Measurements from ENCODE around the gene REV3L. TPM values are rescaled to one million over a fixed set of nuclear protein-coding genes. Genes with fewer than 3 reads are reported as not detected.

REV3L gene
- polyA plus RNA-seq, 1 experiment, result 19.1 TPM

GRCh38 chr6:111527367-111527766 lies 44.3 kb upstream of the REV3L start:
- ChIA-PET POLR2A (no interaction called here), CTCF (interaction anchor here (0.8 kb wide), 1 partner anchor 40 kb away, joined by 4 read pairs; no protein-coding TSS in a partner anchor)
- Histone ChIP-seq H3K4me3 (ENCODE audit: low read depth, low read length) (no peak overlapping the region), H3K36me3 (ENCODE audit: control insufficient read depth, insufficient read depth, low read length) (no peaks in the 10 kb centered on the region; the same call in 1 of the 2 replicates), H3K27me3 (ENCODE audit: control insufficient read depth, insufficient read depth, low read length) (no peaks in the 10 kb centered on the region)
- DNase-seq (ENCODE audit: low read depth), result no peak
- TF ChIP-seq CTCF (IDR thresholded peaks at IDR 0.05; ENCODE audit: insufficient read depth, low read depth, low read length), result no peak

- H3K27me3 ChIP-seq (ENCODE audit: control insufficient read depth, insufficient read depth, low read length), result no peaks in the 10 kb centered on the region
- no peak for TF ChIP-seq CTCF (IDR thresholded peaks at IDR 0.05; ENCODE audit: insufficient read depth, low read depth, low read length)
- no peak overlapping the region for H3K4me3 ChIP-seq (ENCODE audit: low read depth, low read length)
- no peak for DNase-seq (ENCODE audit: low read depth)
- ChIA-PET POLR2A (interaction anchor here (0.6 kb wide), 1 partner anchor 137 kb away, joined by 3 read pairs; no protein-coding TSS in a partner anchor), CTCF (no interaction called here)
- H3K36me3 ChIP-seq (ENCODE audit: control insufficient read depth, insufficient read depth, low read length), result no peaks in the 10 kb centered on the region; the same call in 1 of the 2 replicates
Measured at GRCh38 chr6:111524735-111525134, 41.7 kb upstream of the REV3L start.

GRCh38 chr6:111524252-111524651 lies 41.2 kb upstream of the REV3L start:
- CTCF ChIA-PET, result no interaction called here
- no peak for DNase-seq (ENCODE audit: low read depth)
- POLR2A ChIA-PET, result no interaction called here
- H3K4me3 ChIP-seq (ENCODE audit: low read depth, low read length), result no peak overlapping the region
- no peaks in the 10 kb centered on the region for H3K27me3 ChIP-seq (ENCODE audit: control insufficient read depth, insufficient read depth, low read length)
- H3K36me3 ChIP-seq (ENCODE audit: control insufficient read depth, insufficient read depth, low read length), result no peaks in the 10 kb centered on the region; the same call in 1 of the 2 replicates
- TF ChIP-seq CTCF (IDR thresholded peaks at IDR 0.05; ENCODE audit: insufficient read depth, low read depth, low read length), result no peak

GRCh38 chr6:111523484-111524167 lies 40.6 kb upstream of the REV3L start:
- no peaks in the 10 kb centered on the region for H3K27me3 ChIP-seq (ENCODE audit: control insufficient read depth, insufficient read depth, low read length)
- no peak for DNase-seq (ENCODE audit: low read depth)
- ChIA-PET CTCF (interaction anchor here (1.1 kb wide), 1 partner anchor 14 kb away, joined by 3 read pairs; no protein-coding TSS in a partner anchor), POLR2A (no interaction called here)
- no peak overlapping the region for H3K4me3 ChIP-seq (ENCODE audit: low read depth, low read length)
- TF ChIP-seq CTCF (IDR thresholded peaks at IDR 0.05; ENCODE audit: insufficient read depth, low read depth, low read length), result no peak
- no peaks in the 10 kb centered on the region; the same call in 1 of the 2 replicates for H3K36me3 ChIP-seq (ENCODE audit: control insufficient read depth, insufficient read depth, low read length)

GRCh38 chr6:111522393-111523020 lies 39.5 kb upstream of the REV3L start:
- Histone ChIP-seq H3K27me3 (ENCODE audit: control insufficient read depth, insufficient read depth, low read length) (no peaks in the 10 kb centered on the region), H3K4me3 (ENCODE audit: low read depth, low read length) (no peak overlapping the region), H3K36me3 (ENCODE audit: control insufficient read depth, insufficient read depth, low read length) (no peaks in the 10 kb centered on the region; the same call in 1 of the 2 replicates)
- POLR2A ChIA-PET, result no interaction called here
- CTCF ChIA-PET, result interaction anchor here (0.6 to 1.5 kb wide), 3 partner anchors 13 to 974 kb away, joined by 3 read pairs; no protein-coding TSS in a partner anchor
- DNase-seq (ENCODE audit: low read depth), result no peak
- TF ChIP-seq CTCF (IDR thresholded peaks at IDR 0.05; ENCODE audit: insufficient read depth, low read depth, low read length), result no peak

Measured in BJ (cell line).